KBM-7 (cell line): ENCODE data around the gene AKT3.
A peak's percentile ranks its signal among the peaks of the same experiment; 100 is the strongest.
"Not testable (repeated sequence)": the region's sequence is repeated elsewhere in the genome, so short reads cannot be mapped to it uniquely, and the experiment has no call there.

Experiments
- DNase-seq: peaks from one replicate; pipeline ENCODE4 v3.0.0-alpha.2; 2015
- in situ Hi-C: fragments of 300-500 bp; cut with MboI; formaldehyde crosslinking; loops from 2 replicates; pipeline ENCODE4 v1.14.3; 2020; ENCODE audit warnings: low sequenced_read_pairs, low pct_unique_long_range_greater_than_20kb, mixed read lengths

AKT3 gene

DNA sequence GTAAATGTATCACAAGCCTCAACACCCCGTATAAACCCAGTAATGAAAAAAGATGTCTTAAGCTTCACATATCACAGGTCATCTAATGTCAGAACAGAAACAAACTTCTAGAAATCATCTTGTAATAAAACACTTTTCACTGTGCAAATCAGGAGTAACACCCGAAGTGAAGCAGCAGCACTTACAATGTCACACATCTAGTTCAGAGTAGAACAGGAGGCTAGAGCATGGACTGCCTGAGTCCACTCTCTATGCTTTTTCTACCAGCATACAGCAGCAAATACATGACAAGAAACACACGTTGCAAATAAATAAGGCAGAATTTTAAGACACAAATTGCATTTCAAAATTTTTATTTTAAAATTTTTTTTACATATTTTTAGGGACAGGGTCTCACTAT, 57.2 kb downstream of the AKT3 start:
- in situ Hi-C loops, result no loop called here
- DNase-seq, result no peak

DNA sequence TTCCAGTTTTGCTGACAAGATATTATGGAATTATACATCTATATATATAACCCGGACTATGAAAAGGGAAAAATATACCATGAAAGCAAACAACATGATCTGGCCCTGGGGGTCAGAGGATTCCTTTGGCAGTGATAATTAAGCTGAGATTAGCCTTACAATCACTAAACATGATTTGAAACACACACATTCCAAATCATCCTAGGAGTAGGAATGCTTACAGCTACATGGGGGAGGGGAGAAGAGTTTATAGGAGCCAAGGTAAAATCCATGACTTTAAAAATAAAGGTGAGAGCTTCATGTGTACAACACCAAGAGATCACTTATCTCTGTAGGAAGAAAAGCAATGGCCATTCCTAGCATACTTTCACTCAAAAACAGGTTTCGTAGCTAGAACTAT, 57.6 kb downstream of the AKT3 start:
- no peak for DNase-seq
- in situ Hi-C loops, result no loop called here

- in situ Hi-C loops, result no loop called here
- DNase-seq, result no peak
These were observed 58.3 kb downstream of the AKT3 start for GRCh38 chr1:243791586-243792267.

DNA sequence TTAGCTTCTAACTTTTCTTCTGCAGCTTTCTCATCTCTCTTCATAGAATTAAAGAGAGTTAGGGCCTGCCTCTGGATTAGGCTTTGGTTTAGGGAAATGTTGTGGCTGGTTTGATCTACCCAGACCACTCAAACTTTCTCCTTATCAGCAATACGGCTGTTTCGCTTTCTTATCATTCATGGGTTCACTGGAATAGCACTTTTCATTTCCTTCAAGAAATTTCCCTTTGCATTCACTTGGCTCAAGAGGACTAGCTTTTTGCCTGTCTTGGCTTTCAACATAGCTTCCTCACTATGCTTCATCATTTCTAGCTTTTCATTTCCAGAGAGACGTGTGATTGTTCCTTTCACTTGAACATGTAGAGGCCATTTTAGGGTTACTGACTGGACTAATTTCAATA, 59.6 kb downstream of the AKT3 start:
- no peak for DNase-seq
- in situ Hi-C loops, result no loop called here

DNA sequence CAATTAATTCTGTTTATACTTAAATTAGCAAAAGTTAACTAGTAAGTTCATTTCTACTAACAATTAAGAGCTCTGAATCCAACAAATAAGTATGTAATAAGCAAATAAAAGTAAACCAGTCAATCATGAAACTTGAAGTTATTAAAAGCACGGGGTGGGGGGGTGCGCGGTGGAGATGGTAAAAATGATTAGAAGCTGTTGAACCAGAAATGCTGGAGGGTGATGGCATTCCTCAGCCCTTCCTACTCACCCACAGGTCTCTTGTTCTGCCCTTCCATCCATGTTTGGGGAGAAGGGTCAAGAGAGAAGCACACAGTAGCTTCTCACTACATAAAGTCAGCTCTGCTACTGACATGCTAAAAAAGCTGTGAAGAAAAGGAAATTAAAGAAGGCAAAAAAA, 63.5 kb downstream of the AKT3 start:
- DNase-seq, result no peak
- in situ Hi-C loops, result no loop called here

- in situ Hi-C loops, result no loop called here
- DNase-seq, result no peak
These were observed 65.5 kb downstream of the AKT3 start for GRCh38 chr1:243784506-243784905.

DNA sequence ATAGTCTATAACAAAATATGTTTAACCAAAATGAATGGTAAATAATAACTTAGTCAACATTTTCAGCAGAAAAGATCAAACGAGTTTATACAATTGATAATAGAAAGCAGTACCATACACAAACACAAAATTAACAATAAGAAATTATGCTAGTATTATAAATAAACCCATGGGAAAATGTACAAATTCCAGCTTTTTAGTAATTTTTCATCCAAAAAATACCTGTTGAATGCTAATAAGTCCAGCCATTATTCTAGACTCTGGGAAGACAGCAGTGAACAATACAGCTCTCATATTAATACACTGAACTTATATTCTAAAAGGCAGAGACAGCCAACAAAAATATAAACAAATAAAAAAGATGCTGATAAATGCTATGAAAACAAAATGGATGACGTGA, 66.3 kb downstream of the AKT3 start:
- DNase-seq, result no peak
- in situ Hi-C loops, result no loop called here

DNA sequence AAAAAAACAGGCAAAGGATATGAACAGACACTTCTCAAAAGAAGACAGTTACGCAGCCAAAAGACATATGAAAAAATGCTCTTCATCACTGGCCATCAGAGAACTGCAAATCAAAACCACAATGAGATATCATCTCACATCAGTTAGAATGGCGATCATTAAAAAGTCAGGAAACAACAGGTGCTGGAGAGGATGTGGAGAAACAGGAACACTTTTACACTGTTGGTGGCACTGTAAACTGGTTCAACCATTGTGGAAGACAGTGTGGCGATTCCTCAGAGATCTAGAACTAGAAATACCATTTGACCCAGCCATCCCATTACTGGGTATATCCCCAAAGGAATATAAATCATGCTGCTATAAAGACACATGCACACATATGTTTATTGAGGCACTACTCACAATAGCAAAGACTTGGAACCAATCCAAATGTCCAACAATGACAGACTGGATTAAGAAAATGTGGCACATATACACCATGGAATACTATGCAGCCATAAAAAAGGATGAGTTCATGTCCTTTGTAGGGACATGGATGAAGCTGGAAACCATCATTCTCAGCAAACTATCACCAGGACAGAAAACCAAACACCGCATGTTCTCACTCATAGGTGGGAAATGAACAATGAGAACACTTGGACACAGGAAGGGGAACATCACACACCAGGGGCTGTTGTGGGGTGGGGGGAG, 77.5 kb downstream of the AKT3 start:
- in situ Hi-C loops, DNase-seq: not testable (repeated sequence)

DNA sequence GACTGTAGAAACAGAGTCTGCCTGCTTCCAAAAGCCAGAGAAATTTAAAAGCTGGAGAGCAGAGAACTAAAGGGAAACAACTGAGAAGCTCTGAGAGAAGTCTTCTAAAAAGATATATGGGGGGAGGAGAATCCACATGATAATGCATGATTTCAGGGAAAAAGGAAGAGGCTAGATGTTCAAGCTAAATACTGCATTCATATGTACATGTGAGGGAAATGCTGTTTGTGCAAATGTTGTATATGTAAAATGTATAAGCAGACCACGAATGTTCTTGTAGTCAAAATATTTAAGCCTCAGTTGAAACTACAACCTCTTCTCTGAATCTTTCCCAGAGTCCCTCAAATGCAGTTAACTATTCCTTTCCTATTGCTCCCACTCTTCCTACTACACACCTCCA, 79.2 kb downstream of the AKT3 start:
- DNase-seq, result no peak
- in situ Hi-C loops, result no loop called here

GRCh38 chr1:243765676-243766075, 84.4 kb downstream of the AKT3 start:
- in situ Hi-C loops, result no loop called here
- no peak for DNase-seq

GRCh38 chr1:243763806-243764205, 86.2 kb downstream of the AKT3 start:
- DNase-seq, result no peak
- in situ Hi-C loops, result no loop called here

DNA sequence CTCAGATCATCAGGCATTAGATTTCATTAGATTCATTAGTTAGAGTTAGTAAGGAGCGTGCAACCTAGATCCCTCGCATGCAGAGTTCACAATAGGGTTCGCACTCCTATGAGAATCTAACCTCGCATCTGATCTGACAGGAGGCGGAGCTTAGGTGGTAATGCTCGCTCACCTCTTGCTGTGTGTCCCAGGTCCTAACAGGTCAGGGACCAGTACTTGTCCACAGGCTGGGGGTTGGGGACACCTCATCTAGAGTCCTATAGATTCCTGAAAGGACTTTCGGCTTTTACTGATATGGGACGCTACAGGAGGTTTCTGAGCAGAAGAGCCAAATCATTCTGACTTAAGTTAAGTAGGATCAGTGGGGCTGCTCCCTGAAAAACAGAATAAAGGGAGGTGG, 91.4 kb downstream of the AKT3 start:
- no peak for DNase-seq
- in situ Hi-C loops, result no loop called here

- in situ Hi-C loops, result no loop called here
- DNase-seq, result no peak
These were observed 93.5 kb downstream of the AKT3 start for GRCh38 chr1:243756529-243756928.

GRCh38 chr1:243754348-243754747, 95.7 kb downstream of the AKT3 start:
- in situ Hi-C loops, result no loop called here
- no peak for DNase-seq

GRCh38 chr1:243751506-243751905, 98.5 kb downstream of the AKT3 start:
- no peak for DNase-seq
- in situ Hi-C loops, result no loop called here

DNA sequence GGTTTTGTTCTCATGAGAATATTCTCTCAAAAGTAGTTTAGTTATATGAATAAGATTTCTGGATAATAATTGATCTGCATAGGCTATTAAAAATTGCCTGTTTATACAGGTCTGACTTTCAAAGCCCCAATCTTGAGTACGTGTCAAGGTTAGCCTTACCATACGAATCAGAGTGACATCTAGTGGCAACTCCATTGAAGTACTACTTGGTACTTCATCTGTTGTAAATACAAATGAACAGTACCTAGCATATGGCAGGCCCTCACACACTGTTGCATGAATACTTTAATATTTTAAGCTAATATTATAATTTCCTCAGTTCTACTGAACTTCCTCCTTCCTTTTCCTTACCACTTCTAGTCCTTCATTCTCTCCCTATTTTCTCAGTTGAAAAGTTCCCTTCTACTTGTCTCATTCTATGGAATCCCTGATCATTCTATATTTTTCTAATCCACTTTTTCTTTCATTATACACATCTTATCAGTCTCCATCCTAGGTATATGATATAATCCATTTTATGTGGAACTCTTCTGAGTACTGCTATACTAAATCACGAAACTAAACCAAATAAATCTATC, 101.2 kb downstream of the AKT3 start:
- in situ Hi-C loops, result no loop called here
- peak; percentile 52 for DNase-seq

GRCh38 chr1:243748227-243748626, 101.8 kb downstream of the AKT3 start:
- no peak for DNase-seq
- in situ Hi-C loops, result no loop called here

- in situ Hi-C loops, result no loop called here
- no peak for DNase-seq
These were observed 103.3 kb downstream of the AKT3 start for GRCh38 chr1:243746751-243747150.

GRCh38 chr1:243745356-243745755, 104.7 kb downstream of the AKT3 start:
- in situ Hi-C loops, result no loop called here

GRCh38 chr1:243742819-243743218, 107.2 kb downstream of the AKT3 start:
- in situ Hi-C loops, result no loop called here
- no peak for DNase-seq

More at GRCh38 chr1:243745356-243745755, 104.7 kb downstream of the AKT3 start:
- DNase-seq, result no peak
